SKM-1 (cell line): ENCODE results near the gene BCS1L.

Experiments
- DNase-seq: peaks from one replicate; lab custom pipeline; 2025; ENCODE audit not compliant: unreplicated experiment; lab: John Stamatoyannopoulos, UW

BCS1L gene

GRCh38 chr2:218659258-218659987 is at the start of gene BCS1L, which contains the start of gene ZNF142:
Gene BCS1L (plus strand): TSS chr2:218659683. CDS start chr2:218660988, 1,305 bp downstream.
Gene ZNF142 (minus strand): TSS chr2:218659623. CDS start chr2:218656429, 3,194 bp downstream.
- peak; percentile 92 for DNase-seq

GRCh38 chr2:218615868-218616315 is 43.6 kb upstream of the BCS1L start:
- DNase-seq, result no peak

GRCh38 chr2:218618102-218618860 is 41.2 kb upstream of the BCS1L start:
- DNase-seq, result no peak

GRCh38 chr2:218621007-218621406 is 38.5 kb upstream of the BCS1L start:
- DNase-seq, result no peak

GRCh38 chr2:218622606-218623365 is 36.7 kb upstream of the BCS1L start:
- DNase-seq, result no peak

- DNase-seq, result no peak
These were observed 36.1 kb upstream of the BCS1L start for GRCh38 chr2:218623366-218623705.

- no peak for DNase-seq
These were observed 33.1 kb upstream of the BCS1L start for GRCh38 chr2:218626369-218626768.

- no peak for DNase-seq
These were observed 31.5 kb upstream of the BCS1L start for GRCh38 chr2:218627939-218628338.

- no peak for DNase-seq
These were observed 27.6 kb upstream of the BCS1L start for GRCh38 chr2:218631837-218632236.

- no peak for DNase-seq
These were observed 23.8 kb upstream of the BCS1L start for GRCh38 chr2:218635719-218636118.

GRCh38 chr2:218638372-218638771 is 21.1 kb upstream of the BCS1L start:
- no peak for DNase-seq

GRCh38 chr2:218642121-218642656 is 17.3 kb upstream of the BCS1L start:
- no peak for DNase-seq

- DNase-seq, result no peak
These were observed 16.7 kb upstream of the BCS1L start for GRCh38 chr2:218642786-218643185.

GRCh38 chr2:218643751-218644310 is 15.7 kb upstream of the BCS1L start:
- no peak for DNase-seq

- DNase-seq, result no peak
These were observed 14.8 kb upstream of the BCS1L start for GRCh38 chr2:218644721-218645120.

GRCh38 chr2:218645126-218645525 is 14.4 kb upstream of the BCS1L start:
- DNase-seq, result no peak

- DNase-seq, result peak; percentile 17
These were observed 11.2 kb upstream of the BCS1L start for GRCh38 chr2:218648088-218648786.

- no peak for DNase-seq
These were observed 10.7 kb upstream of the BCS1L start for GRCh38 chr2:218648787-218649100.

GRCh38 chr2:218655751-218656150 is 3.7 kb upstream of the BCS1L start:
- DNase-seq, result no peak

- DNase-seq, result peak; percentile 34
These were observed 719 bp upstream of the BCS1L start for GRCh38 chr2:218658671-218659257.
